Measurements from ENCODE around the gene LBR. TPM values are rescaled to one million over a fixed set of nuclear protein-coding genes. Genes with fewer than 3 reads are reported as not detected.

LBR gene
- total and polyA plus RNA-seq, 4 donors = 14.3 to 201 (median 22.6) TPM

- TF ChIP-seq NR2F2 (IDR thresholded peaks at IDR 0.05) (no peak), RXRA (IDR thresholded peaks at IDR 0.05) (no peak), RAD21 (IDR thresholded peaks at IDR 0.05) (no peak)
- Histone ChIP-seq H3K4me3 (ENCODE audit: low read depth in 1 of 3, low read length in 3 of 3) (no peak overlapping the region), H3K27me3 (ENCODE audit: control insufficient read depth in 4 of 4, insufficient read depth in 4 of 4, low read length in 3 of 4) (no peaks in the 10 kb centered on the region), H3K36me3 (ENCODE audit: control insufficient read depth in 4 of 4, insufficient read depth in 3 of 4, low read depth in 1 of 4, low read length in 3 of 4) (no peaks in the 10 kb centered on the region), H3K9ac (ENCODE audit: low read depth in 1 of 2, low read length in 2 of 2) (no peak overlapping the region), H3K4me1 (ENCODE audit: control insufficient read depth in 4 of 4, insufficient read depth in 4 of 4, low read length in 3 of 4) (peaks cover 0 to 10% (median 3%) of the 10 kb centered on the region in 4 donors), H3K9me3 (ENCODE audit: control insufficient read depth in 4 of 4, low read length in 3 of 4) (no peaks in the 10 kb centered on the region), H3K27ac (ENCODE audit: low read depth in 1 of 2, low read length in 2 of 2) (no peak overlapping the region)
- 78% methylated on average over 18 of the region's 18 CpGs for WGBS
- no peak for DNase-seq (ENCODE audit: low spot score)
Measured at GRCh38 chr1:225460021-225460736, 32.3 kb upstream of the LBR start.

- Histone ChIP-seq H3K9ac (ENCODE audit: low read depth in 1 of 2, low read length in 2 of 2) (no peak overlapping the region), H3K4me1 (ENCODE audit: control insufficient read depth in 4 of 4, insufficient read depth in 4 of 4, low read length in 3 of 4) (peaks cover 3 to 25% (median 18%) of the 10 kb centered on the region in 4 donors), H3K27ac (ENCODE audit: low read depth in 1 of 2, low read length in 2 of 2) (no peak overlapping the region), H3K27me3 (ENCODE audit: control insufficient read depth in 4 of 4, insufficient read depth in 4 of 4, low read length in 3 of 4) (no peaks in the 10 kb centered on the region), H3K36me3 (ENCODE audit: control insufficient read depth in 4 of 4, insufficient read depth in 3 of 4, low read depth in 1 of 4, low read length in 3 of 4) (no peaks in the 10 kb centered on the region), H3K9me3 (ENCODE audit: control insufficient read depth in 4 of 4, low read length in 3 of 4) (no peaks in the 10 kb centered on the region), H3K4me3 (ENCODE audit: low read depth in 1 of 3, low read length in 3 of 3) (no peak overlapping the region)
- TF ChIP-seq YY1 (IDR thresholded peaks at IDR 0.05) (no peak), EGR1 (IDR thresholded peaks at IDR 0.05; ENCODE audit: low read depth in 2 of 2) (no peak), RXRA (IDR thresholded peaks at IDR 0.05) (no peak), TAF1 (conservative IDR thresholded peaks at IDR 0.05) (no peak), HNF4G (IDR thresholded peaks at IDR 0.05) (no peak), RAD21 (IDR thresholded peaks at IDR 0.05) (no peak), GABPA (IDR thresholded peaks at IDR 0.05 in 1 of 2, conservative IDR thresholded peaks at IDR 0.05 in 1 of 2) (no peak), NR2F2 (IDR thresholded peaks at IDR 0.05) (no peak), CTCF (IDR thresholded peaks at IDR 0.05; ENCODE audit: low read depth, low read length, missing input control) (no peak), JUND (IDR thresholded peaks at IDR 0.05) (no peak), SP1 (IDR thresholded peaks at IDR 0.05) (no peak), FOXA2 (IDR thresholded peaks at IDR 0.05) (no peak), ATF3 (IDR thresholded peaks at IDR 0.05) (no peak), HNF4A (conservative IDR thresholded peaks at IDR 0.05) (no peak), REST (IDR thresholded peaks at IDR 0.05) (no peak)
- DNase-seq (ENCODE audit: low spot score) = no peak
- 62% methylated on average over 2 of the region's 2 CpGs for WGBS
Measured at GRCh38 chr1:225458222-225458631, 30.4 kb upstream of the LBR start.

Measured in liver (tissue), 9 donors.